Transverse colon (tissue), 4 donors: ENCODE results near the gene USP53.

Experiments
- CTCF ChIP-seq, 5 experiments: fragments of 200-600 bp in 3 of 5; fragments of 450-650 bp in 2 of 5; sonication (generic) in 3 of 5; IDR thresholded peaks; 1 replicate in 2 of 5; 2 replicates in 3 of 5; pipeline ENCODE4 v1.5.1; 2016 to 2017; ENCODE audit warnings: antibody characterized with exemption in 5 of 5, inconsistent platforms in 3 of 5, mild to moderate bottlenecking in 2 of 5, moderate library complexity in 1 of 5
- POLR2A ChIP-seq: fragments of 450-650 bp; IDR thresholded peaks from one replicate; pipeline ENCODE4 v1.6.1; 2016; ENCODE audit warnings: antibody characterized with exemption, mild to moderate bottlenecking, moderate library complexity
- POLR2AphosphoS5 ChIP-seq, 3 donors: sonication (generic); formaldehyde crosslinking; IDR thresholded peaks; one replicate each; pipeline ENCODE4 v1.6.1; 2016; ENCODE audit warnings: antibody characterized with exemption in 3 of 3

DNA sequence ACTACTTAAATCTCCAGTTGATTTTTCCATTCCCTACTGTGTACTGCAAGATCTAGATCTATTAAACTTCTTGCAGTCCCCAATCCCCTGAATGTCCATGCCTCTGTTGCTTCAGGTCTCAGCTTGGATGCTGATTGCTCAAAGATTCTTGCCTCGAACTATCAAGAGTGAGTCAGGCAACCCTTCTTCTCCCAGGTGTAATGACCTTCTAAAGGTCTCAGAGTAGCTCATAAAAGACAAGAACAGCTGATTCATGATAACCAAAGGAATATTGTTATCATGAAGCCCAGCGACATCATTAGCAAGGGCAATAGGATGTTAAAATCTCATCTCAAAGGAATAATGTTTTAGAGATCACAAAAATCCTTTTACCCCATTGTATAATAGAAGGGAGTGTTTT is 116.2 kb downstream of the USP53 start:
- TF ChIP-seq CTCF (IDR thresholded peaks at IDR 0.05) (no peak), POLR2A (no peak), POLR2AphosphoS5 (IDR thresholded peaks at IDR 0.05) (no peak)
